ENCODE measurements around the gene BANP. TPM values are rescaled to one million over a fixed set of nuclear protein-coding genes. Genes with fewer than 3 reads are reported as not detected.

Gene BANP
- total RNA-seq, 1 experiment from 2014 or later: 22.6 TPM

DNA sequence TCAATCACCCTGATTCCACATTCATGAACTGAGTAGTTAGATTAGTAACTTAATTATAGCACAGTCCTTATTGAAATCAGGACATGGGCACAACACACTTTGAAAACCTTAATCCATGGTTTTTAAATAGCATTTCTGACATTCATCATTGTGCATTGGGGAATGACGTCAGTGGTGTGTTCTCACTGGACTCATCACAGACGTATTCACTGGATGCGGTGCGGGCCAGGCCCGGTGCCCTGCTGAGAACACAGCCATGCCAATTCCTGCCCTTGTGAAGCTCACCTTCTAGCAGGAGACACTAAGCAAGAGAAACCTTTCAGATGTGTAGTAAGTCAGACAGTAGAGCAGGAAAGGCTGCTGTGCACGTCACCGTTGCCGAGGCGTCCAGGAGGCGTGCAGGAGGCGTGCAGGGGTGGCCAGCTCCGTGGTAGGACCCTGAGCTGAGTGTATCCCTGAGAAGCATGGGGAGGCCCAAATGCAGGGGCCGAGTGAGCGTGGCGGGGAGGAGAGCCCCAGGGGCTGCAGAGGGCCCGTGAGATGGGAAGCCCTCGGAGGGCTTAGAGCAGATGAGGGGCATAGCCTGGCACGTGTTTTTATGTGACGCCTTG is 12.9 kb downstream of the BANP start:
- H3K27me3 ChIP-seq (ENCODE audit: control insufficient read depth, insufficient read depth, low read length): no peaks in the 10 kb centered on the region
- in situ Hi-C loops (cut with HindIII; ENCODE audit: low pct_unique_long_range_greater_than_20kb, low sequenced_read_pairs): no loop called here
- POLR2A ChIA-PET: no interaction called here
- no peaks in the 10 kb centered on the region for H3K9me3 ChIP-seq (ENCODE audit: control insufficient read depth, insufficient read depth, low read depth, low read length)
- ATAC-seq (no peak), DNase-seq (ENCODE audit: low read depth, low spot score) (no peak)
- TF ChIP-seq SIN3A (IDR thresholded peaks at IDR 0.05; ENCODE audit: borderline replicate concordance, insufficient read depth, low read depth, low read length): no peak
- TF ChIP-seq, protein P1, sequence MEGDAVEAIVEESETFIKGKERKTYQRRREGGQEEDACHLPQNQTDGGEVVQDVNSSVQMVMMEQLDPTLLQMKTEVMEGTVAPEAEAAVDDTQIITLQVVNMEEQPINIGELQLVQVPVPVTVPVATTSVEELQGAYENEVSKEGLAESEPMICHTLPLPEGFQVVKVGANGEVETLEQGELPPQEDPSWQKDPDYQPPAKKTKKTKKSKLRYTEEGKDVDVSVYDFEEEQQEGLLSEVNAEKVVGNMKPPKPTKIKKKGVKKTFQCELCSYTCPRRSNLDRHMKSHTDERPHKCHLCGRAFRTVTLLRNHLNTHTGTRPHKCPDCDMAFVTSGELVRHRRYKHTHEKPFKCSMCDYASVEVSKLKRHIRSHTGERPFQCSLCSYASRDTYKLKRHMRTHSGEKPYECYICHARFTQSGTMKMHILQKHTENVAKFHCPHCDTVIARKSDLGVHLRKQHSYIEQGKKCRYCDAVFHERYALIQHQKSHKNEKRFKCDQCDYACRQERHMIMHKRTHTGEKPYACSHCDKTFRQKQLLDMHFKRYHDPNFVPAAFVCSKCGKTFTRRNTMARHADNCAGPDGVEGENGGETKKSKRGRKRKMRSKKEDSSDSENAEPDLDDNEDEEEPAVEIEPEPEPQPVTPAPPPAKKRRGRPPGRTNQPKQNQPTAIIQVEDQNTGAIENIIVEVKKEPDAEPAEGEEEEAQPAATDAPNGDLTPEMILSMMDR (IDR thresholded peaks at IDR 0.05): no peak
- TF ChIP-seq POLR2AphosphoS5 (IDR thresholded peaks at IDR 0.05; ENCODE audit: low read depth, low read length): no peak
- TF ChIP-seq, protein P2, sequence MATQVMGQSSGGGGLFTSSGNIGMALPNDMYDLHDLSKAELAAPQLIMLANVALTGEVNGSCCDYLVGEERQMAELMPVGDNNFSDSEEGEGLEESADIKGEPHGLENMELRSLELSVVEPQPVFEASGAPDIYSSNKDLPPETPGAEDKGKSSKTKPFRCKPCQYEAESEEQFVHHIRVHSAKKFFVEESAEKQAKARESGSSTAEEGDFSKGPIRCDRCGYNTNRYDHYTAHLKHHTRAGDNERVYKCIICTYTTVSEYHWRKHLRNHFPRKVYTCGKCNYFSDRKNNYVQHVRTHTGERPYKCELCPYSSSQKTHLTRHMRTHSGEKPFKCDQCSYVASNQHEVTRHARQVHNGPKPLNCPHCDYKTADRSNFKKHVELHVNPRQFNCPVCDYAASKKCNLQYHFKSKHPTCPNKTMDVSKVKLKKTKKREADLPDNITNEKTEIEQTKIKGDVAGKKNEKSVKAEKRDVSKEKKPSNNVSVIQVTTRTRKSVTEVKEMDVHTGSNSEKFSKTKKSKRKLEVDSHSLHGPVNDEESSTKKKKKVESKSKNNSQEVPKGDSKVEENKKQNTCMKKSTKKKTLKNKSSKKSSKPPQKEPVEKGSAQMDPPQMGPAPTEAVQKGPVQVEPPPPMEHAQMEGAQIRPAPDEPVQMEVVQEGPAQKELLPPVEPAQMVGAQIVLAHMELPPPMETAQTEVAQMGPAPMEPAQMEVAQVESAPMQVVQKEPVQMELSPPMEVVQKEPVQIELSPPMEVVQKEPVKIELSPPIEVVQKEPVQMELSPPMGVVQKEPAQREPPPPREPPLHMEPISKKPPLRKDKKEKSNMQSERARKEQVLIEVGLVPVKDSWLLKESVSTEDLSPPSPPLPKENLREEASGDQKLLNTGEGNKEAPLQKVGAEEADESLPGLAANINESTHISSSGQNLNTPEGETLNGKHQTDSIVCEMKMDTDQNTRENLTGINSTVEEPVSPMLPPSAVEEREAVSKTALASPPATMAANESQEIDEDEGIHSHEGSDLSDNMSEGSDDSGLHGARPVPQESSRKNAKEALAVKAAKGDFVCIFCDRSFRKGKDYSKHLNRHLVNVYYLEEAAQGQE (IDR thresholded peaks at IDR 0.05; ENCODE audit: insufficient read depth in 1 of 2, low read depth in 2 of 2, low read length in 1 of 2): no peak
- no peak for TF ChIP-seq TCF7L2 (IDR thresholded peaks at IDR 0.05; ENCODE audit: low read depth, low read length)
- peaks cover 13% of the 10 kb centered on the region for H3K4me1 ChIP-seq (ENCODE audit: control insufficient read depth, insufficient read depth, low read length)
- no TSS peak for BruUV-seq (replicated peaks)
- no peak overlapping the region for H3K4me3 ChIP-seq (ENCODE audit: low read depth in 2 of 2, low read length in 2 of 2)
- no peaks in the 10 kb centered on the region for H3K36me3 ChIP-seq (ENCODE audit: control insufficient read depth, insufficient read depth, low read length)
- no peak overlapping the region for H3K27ac ChIP-seq (ENCODE audit: low read length)
- intact Hi-C loops (cut with micrococcal nuclease; ENCODE audit: unreplicated experiment): no loop called here
- CTCF ChIA-PET: no interaction called here

DNA sequence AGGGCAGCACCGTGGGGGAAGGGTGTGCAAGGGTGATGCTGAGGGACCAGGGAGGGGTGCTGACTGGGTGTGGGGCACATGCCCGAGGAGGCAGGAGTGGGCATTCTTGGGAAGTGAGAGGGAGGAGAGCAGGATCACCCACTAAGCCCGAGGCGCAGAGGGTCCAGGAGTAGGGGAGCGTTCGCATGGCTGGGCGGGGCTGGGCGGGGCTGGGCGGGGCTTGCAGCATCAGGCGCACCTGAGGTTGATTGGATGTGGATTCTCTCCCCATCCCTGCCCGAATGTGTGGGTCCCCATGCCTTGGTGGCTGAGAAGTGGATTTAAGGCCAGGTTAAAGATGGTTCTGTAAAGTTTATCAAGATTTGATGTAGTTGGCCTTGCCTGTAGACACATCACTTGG is 14.2 kb downstream of the BANP start:
- intact Hi-C loops (cut with micrococcal nuclease; ENCODE audit: unreplicated experiment): no loop called here
- no peak for DNase-seq (ENCODE audit: low read depth, low spot score)
- H3K4me3 ChIP-seq (ENCODE audit: low read depth in 2 of 2, low read length in 2 of 2): no peak overlapping the region
- BruUV-seq (replicated peaks): no TSS peak
- H3K9me3 ChIP-seq (ENCODE audit: control insufficient read depth, insufficient read depth, low read depth, low read length): no peaks in the 10 kb centered on the region
- CTCF ChIA-PET: no interaction called here
- in situ Hi-C loops (cut with HindIII; ENCODE audit: low pct_unique_long_range_greater_than_20kb, low sequenced_read_pairs): no loop called here
- no peaks in the 10 kb centered on the region for H3K27me3 ChIP-seq (ENCODE audit: control insufficient read depth, insufficient read depth, low read length)
- peaks cover 13% of the 10 kb centered on the region for H3K4me1 ChIP-seq (ENCODE audit: control insufficient read depth, insufficient read depth, low read length)
- POLR2A ChIA-PET: no interaction called here
- no peaks in the 10 kb centered on the region for H3K36me3 ChIP-seq (ENCODE audit: control insufficient read depth, insufficient read depth, low read length)
- no peak for TF ChIP-seq SIN3A (IDR thresholded peaks at IDR 0.05; ENCODE audit: borderline replicate concordance, insufficient read depth, low read depth, low read length)
- no peak for TF ChIP-seq POLR2AphosphoS5 (IDR thresholded peaks at IDR 0.05; ENCODE audit: low read depth, low read length)
- TF ChIP-seq, protein P2 (IDR thresholded peaks at IDR 0.05; ENCODE audit: insufficient read depth in 1 of 2, low read depth in 2 of 2, low read length in 1 of 2): no peak
- TF ChIP-seq, protein P1 (IDR thresholded peaks at IDR 0.05): no peak
- TF ChIP-seq TCF7L2 (IDR thresholded peaks at IDR 0.05; ENCODE audit: low read depth, low read length): no peak
- no peak for ATAC-seq
- no peak overlapping the region for H3K27ac ChIP-seq (ENCODE audit: low read length)
